Measurements from ENCODE around the gene MN1. TPM values are rescaled to one million over a fixed set of nuclear protein-coding genes. Genes with fewer than 3 reads are reported as not detected.
A peak's percentile ranks its signal among the peaks of the same experiment; 100 is the strongest.

Gene MN1
- total and polyA plus RNA-seq, 2 of the 8 experiments (the other 6 are each of a cell fraction or from before 2014, with no cell fraction given), result 3.1 to 4.9 TPM

DNA sequence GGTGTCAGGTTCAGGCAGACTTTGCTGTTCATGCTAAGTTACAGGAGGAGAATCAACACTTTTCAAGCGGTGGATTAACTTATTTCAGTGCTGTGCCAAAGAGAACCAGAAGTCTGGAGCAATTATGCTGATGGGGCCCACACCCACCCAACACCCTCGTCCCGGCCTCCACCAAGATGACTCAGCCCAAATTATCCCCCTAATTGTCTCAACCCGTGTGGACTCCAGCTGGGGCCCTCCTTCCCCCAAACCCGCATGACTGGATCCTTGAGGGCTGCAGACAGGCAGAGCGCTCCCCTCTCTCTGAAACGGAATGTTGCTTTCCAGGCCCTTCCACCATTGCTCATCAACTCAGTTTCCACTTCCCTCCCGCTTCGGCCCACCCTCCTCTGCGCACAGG lies 34.6 kb upstream of the MN1 start:
- Histone ChIP-seq H4K91ac (replicated peaks; ENCODE audit: insufficient read length, low read length) (peak overlapping the region; percentile 25), H3K27me3 (replicated peaks in 1 of 4; ENCODE audit: control insufficient read depth in 3 of 4, extremely low read depth in 1 of 4, insufficient read depth in 3 of 4, low read length in 3 of 4) (0 out of 7 replicates have a peak, but pooled peaks cover 0 to 2% (median 0%) of the 10 kb centered on the region in 4 experiments), H3K23ac (ENCODE audit: insufficient read length) (no peak overlapping the region), H3K9ac (replicated peaks in 1 of 4; ENCODE audit: extremely low read depth in 1 of 4, low read depth in 3 of 4, low read length in 3 of 4) (no peak overlapping the region), H3K4me2 (ENCODE audit: insufficient read depth in 1 of 2, low read depth in 2 of 2, low read length in 2 of 2) (no peak overlapping the region; a peak in 1 of 4 replicates), H4K20me1 (replicated peaks in 1 of 2; ENCODE audit: control insufficient read depth in 1 of 2, insufficient read depth in 2 of 2, low read length in 2 of 2) (no peaks in the 10 kb centered on the region), H3K9me3 (ENCODE audit: insufficient read depth in 2 of 2, low read depth in 1 of 2, low read length in 1 of 2) (peaks cover 0 to 3% of the 10 kb centered on the region in 2 experiments; a peak in 1 of 4 replicates), H2BK15ac (ENCODE audit: low read length) (no peak overlapping the region), H4K8ac (ENCODE audit: extremely low read depth, insufficient read depth, low read length) (no peak overlapping the region), H2BK120ac (replicated peaks; ENCODE audit: low read depth, low read length) (no peak overlapping the region), H4K5ac (ENCODE audit: insufficient read length, low read depth, low read length) (no peak overlapping the region), H3K56ac (replicated peaks; ENCODE audit: insufficient read length, low read depth, low read length) (no peak overlapping the region), H3K14ac (ENCODE audit: insufficient read length) (no peak overlapping the region), H3K18ac (ENCODE audit: extremely low read depth, low read length) (peak overlapping the region; percentile 51), H3K79me1 (ENCODE audit: low read depth, low read length) (no peaks in the 10 kb centered on the region), H2AFZ (ENCODE audit: low read length) (0 out of 2 replicates have a peak overlapping the region, but pooled peaks have one; percentile 1), H3K23me2 (ENCODE audit: low read depth, low read length) (no peaks in the 10 kb centered on the region), H3K79me2 (ENCODE audit: control insufficient read depth in 1 of 2, insufficient read depth in 2 of 2, low read length in 2 of 2) (no peaks in the 10 kb centered on the region), H2BK20ac (ENCODE audit: low read length) (no peak overlapping the region), H3K4me1 (replicated peaks in 1 of 4; ENCODE audit: control insufficient read depth in 3 of 4, insufficient read depth in 4 of 4, low read length in 3 of 4) (peaks cover 3 to 8% (median 6%) of the 10 kb centered on the region in 4 experiments), H3K36me3 (ENCODE audit: control insufficient read depth in 2 of 4, insufficient read depth in 4 of 4, low read length in 3 of 4) (no peaks in the 10 kb centered on the region), H3K27ac (ENCODE audit: low read depth, low read length) (no peak overlapping the region), H3K4me3 (ENCODE audit: extremely low read depth in 1 of 4, insufficient read depth in 2 of 4, low read depth in 3 of 4, low read length in 4 of 4) (no peak overlapping the region), H2BK12ac (ENCODE audit: low read depth, low read length) (peak overlapping the region; percentile 50; the same call in 1 of the 2 replicates), H3K4ac (replicated peaks; ENCODE audit: insufficient read length, low read depth, low read length) (no peak overlapping the region), H2BK5ac (ENCODE audit: low read depth, low read length) (no peak overlapping the region; the same call in 1 of the 2 replicates), H2AK5ac (ENCODE audit: low read depth, low read length) (peak overlapping the region; percentile 10; the same call in 1 of the 2 replicates)
- no peak for FAIRE-seq
- 65% methylated on average over 9 of the region's 10 CpGs; no CpG with 5 or more reads in 1 of the 2 experiments for WGBS, 2 experiments (ENCODE audit: extremely low coverage in 1 of 2, insufficient coverage in 1 of 2, insufficient read length in 1 of 2, insufficient replicate concordance in 2 of 2, low coverage in 1 of 2, low lambda C conversion rate in 2 of 2, missing lambda C conversion rate in 1 of 2)
- no peak for DNase-seq (ENCODE audit: low read depth in 1 of 2, low spot score in 2 of 2)
- TF ChIP-seq BACH1 (IDR thresholded peaks at IDR 0.05; ENCODE audit: low read length) (0 out of 2 replicates have a peak, but pooled peaks have one; percentile 33), KDM1A (IDR thresholded peaks at IDR 0.05; ENCODE audit: borderline replicate concordance, low read length) (no peak)
- ChIA-PET POLR2A (ENCODE audit: partially characterized antibody) (no interaction called here), CTCF (ENCODE audit: partially characterized antibody) (interaction anchor here (1.0 to 1.2 kb wide), 2 partner anchors 11 to 154 kb away, joined by 3 read pairs; no protein-coding TSS in a partner anchor)
